AG10803 (cell line): ENCODE measurements around the gene ALAS1.
"Not testable (repeated sequence)": the region's sequence is repeated elsewhere in the genome, so short reads cannot be mapped to it uniquely, and the experiment has no call there.

Experiments used
- DNase-seq: peaks from one replicate; pipeline ENCODE4 v3.0.0; 2010; ENCODE audit warnings: low read depth
- H3K4me3 ChIP-seq: 2 replicates; pipeline ENCODE4 v1.5.1; 2011; ENCODE audit warnings: mild to moderate bottlenecking, low read length, control low read depth
- TF ChIP-seq, protein P1 (sequence below): conservative IDR thresholded peaks from 2 replicates; pipeline ENCODE4 v1.5.1; 2011; ENCODE audit warnings: mild to moderate bottlenecking, low read length, control low read depth, inconsistent platforms

ALAS1 gene

DNA sequence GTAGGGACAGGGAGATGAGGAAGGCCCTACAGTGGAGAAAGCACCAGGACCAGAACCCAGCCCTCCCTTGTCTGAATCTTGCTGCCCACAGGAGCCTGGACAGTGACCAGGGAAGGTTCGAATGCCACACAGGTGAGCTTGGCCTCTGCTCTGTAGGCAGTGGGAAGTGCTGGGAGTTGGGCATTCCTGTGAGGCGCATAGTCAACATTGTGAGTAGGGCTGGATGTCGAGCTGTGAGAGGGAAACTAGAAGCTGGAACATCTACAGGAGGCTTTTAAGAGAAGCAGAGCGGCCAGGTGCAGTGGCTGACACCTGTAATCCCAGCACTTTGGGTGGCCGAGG is 20.3 kb upstream of the ALAS1 start:
- no peak for DNase-seq
- H3K4me3 ChIP-seq: no peak overlapping the region
- TF ChIP-seq, protein P1, sequence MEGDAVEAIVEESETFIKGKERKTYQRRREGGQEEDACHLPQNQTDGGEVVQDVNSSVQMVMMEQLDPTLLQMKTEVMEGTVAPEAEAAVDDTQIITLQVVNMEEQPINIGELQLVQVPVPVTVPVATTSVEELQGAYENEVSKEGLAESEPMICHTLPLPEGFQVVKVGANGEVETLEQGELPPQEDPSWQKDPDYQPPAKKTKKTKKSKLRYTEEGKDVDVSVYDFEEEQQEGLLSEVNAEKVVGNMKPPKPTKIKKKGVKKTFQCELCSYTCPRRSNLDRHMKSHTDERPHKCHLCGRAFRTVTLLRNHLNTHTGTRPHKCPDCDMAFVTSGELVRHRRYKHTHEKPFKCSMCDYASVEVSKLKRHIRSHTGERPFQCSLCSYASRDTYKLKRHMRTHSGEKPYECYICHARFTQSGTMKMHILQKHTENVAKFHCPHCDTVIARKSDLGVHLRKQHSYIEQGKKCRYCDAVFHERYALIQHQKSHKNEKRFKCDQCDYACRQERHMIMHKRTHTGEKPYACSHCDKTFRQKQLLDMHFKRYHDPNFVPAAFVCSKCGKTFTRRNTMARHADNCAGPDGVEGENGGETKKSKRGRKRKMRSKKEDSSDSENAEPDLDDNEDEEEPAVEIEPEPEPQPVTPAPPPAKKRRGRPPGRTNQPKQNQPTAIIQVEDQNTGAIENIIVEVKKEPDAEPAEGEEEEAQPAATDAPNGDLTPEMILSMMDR: no peak

DNA sequence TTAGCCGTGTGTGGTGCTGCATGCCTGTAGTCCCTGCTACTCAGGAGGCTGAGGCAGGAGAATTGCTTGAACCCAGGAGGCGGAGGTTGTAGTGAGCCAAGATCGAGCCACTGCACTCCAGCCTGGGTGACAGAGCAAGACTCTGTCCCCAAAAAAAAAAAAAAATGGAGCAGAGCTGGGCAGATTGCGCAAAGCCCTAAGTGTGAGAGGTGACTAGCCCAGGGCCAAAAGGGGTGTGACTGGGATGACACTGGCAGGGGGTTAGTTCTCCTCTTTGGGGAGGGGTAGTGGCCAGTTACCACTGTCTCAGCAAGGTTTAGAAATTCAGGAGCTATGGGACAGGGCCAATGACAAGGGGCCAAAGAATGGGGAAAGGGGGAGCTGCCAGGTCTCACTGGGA is 19.8 kb upstream of the ALAS1 start:
- H3K4me3 ChIP-seq, DNase-seq: not testable (repeated sequence)

- DNase-seq: no peak
- H3K4me3 ChIP-seq: no peak overlapping the region
- TF ChIP-seq, protein P1: no peak
Observed at GRCh38 chr3:52178537-52178936, 19.4 kb upstream of the ALAS1 start.

- peak; percentile 65 for DNase-seq
- no peak overlapping the region for H3K4me3 ChIP-seq
- TF ChIP-seq, protein P1: no peak
Observed at GRCh38 chr3:52181543-52181942, 16.4 kb upstream of the ALAS1 start.

DNA sequence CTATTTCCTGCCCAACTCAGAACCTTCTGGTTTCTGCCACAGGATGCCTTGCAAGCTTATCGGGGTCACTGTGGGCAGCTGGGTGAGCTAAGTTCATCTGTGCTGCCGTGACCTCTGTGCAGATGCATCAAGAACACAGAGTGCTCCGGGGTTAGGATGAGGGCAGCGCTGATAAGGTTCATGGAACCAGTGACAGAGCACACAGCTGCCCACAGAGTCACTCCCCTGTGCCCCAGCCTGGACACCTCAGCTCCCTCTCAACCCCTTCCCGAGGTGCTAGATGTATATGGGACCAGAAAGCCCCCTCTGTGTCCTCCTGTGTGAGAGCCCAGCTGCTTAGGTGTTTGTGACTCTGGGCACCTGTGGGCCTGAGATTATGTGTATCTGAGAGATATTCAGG is 15.8 kb upstream of the ALAS1 start:
- no peak overlapping the region for H3K4me3 ChIP-seq
- no peak for DNase-seq

GRCh38 chr3:52182691-52183090 is 15.3 kb upstream of the ALAS1 start:
- TF ChIP-seq, protein P1: no peak
- DNase-seq: no peak
- no peak overlapping the region for H3K4me3 ChIP-seq

More for the DNA sequence above, 15.8 kb upstream of the ALAS1 start:
- TF ChIP-seq, protein P1: no peak

GRCh38 chr3:52183786-52184445 is 14.0 kb upstream of the ALAS1 start:
- no peak for DNase-seq

More at GRCh38 chr3:52183786-52184445, 14.0 kb upstream of the ALAS1 start:
- TF ChIP-seq, protein P1: no peak
- H3K4me3 ChIP-seq: no peak overlapping the region
